Loucy (cell line): ENCODE results near the gene STOM.

Experiments used
- CTCF ChIP-seq: fragments of 200-600 bp; sonication (generic); conservative IDR thresholded peaks from 2 replicates; pipeline ENCODE4 v1.5.1; 2014; ENCODE audit warnings: mild to moderate bottlenecking, antibody characterized with exemption, low read length
- EZH2phosphoT487 ChIP-seq: fragments of 200-600 bp; IDR thresholded peaks from 2 replicates; pipeline ENCODE4 v1.6.1; 2018; ENCODE audit warnings: antibody characterized with exemption, mild to moderate bottlenecking, moderate library complexity, borderline replicate concordance

- TF ChIP-seq CTCF (no peak), EZH2phosphoT487 (no peak)
Observed at GRCh38 chr9:121295662-121296191, 74.3 kb downstream of the STOM start.
